ENCODE data around the gene PPM1B.

DNA sequence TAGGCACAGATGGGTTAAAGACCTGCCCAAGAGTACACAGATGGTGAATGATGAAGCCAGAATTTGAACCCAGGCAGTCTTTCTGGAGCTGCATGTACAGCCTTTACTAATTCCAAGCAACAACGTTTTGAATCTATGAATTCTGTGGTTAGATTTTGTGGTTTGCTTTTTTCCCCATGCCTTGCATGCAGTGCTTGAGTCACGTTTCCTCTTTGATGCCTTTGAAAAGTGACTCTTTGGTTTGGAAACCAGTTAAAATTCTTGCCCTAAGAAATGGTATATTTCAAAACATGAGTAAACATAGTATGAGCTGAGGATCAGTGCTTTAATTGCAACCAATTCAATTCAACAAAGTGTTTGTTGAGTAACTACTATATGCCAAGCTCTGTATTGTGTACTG is 48.2 kb upstream of the PPM1B start:
- TF ChIP-seq, protein P1, sequence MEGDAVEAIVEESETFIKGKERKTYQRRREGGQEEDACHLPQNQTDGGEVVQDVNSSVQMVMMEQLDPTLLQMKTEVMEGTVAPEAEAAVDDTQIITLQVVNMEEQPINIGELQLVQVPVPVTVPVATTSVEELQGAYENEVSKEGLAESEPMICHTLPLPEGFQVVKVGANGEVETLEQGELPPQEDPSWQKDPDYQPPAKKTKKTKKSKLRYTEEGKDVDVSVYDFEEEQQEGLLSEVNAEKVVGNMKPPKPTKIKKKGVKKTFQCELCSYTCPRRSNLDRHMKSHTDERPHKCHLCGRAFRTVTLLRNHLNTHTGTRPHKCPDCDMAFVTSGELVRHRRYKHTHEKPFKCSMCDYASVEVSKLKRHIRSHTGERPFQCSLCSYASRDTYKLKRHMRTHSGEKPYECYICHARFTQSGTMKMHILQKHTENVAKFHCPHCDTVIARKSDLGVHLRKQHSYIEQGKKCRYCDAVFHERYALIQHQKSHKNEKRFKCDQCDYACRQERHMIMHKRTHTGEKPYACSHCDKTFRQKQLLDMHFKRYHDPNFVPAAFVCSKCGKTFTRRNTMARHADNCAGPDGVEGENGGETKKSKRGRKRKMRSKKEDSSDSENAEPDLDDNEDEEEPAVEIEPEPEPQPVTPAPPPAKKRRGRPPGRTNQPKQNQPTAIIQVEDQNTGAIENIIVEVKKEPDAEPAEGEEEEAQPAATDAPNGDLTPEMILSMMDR (IDR thresholded peaks at IDR 0.05; ENCODE audit: low read depth, low read length, poor library complexity, severe bottlenecking), result no peak
- no peak for TF ChIP-seq EZH2phosphoT487 (IDR thresholded peaks at IDR 0.05; ENCODE audit: borderline replicate concordance, low read length)
